HepG2 (cell line): Measurements from ENCODE around the gene ZDHHC14. TPM values are rescaled to one million over a fixed set of nuclear protein-coding genes. Genes with fewer than 3 reads are reported as not detected.

Experiments
- BCL3 ChIP-seq: sonication (generic); formaldehyde crosslinking; IDR thresholded peaks from 2 replicates; pipeline ENCODE4 v1.5.1; 2020; ENCODE audit warnings: mild to moderate bottlenecking, missing genetic modification reagents, moderate library complexity
- CC2D1A ChIP-seq: sonication (generic); formaldehyde crosslinking; IDR thresholded peaks from 2 replicates; pipeline ENCODE4 v1.8.1; 2023; ENCODE audit warnings: mild to moderate bottlenecking, missing genetic modification reagents
- CCDC6 ChIP-seq: sonication (generic); formaldehyde crosslinking; IDR thresholded peaks from 2 replicates; pipeline ENCODE4 v1.8.1; 2022; ENCODE audit warnings: mild to moderate bottlenecking, missing genetic modification reagents, moderate library complexity
- HDAC1 ChIP-seq: sonication (generic); formaldehyde crosslinking; IDR thresholded peaks from 2 replicates; pipeline ENCODE4 v1.5.1; 2020; ENCODE audit warnings: mild to moderate bottlenecking, missing genetic modification reagents
- HDAC2 ChIP-seq: sonication (generic); formaldehyde crosslinking; IDR thresholded peaks from 2 replicates; pipeline ENCODE4 v1.4.0; 2020; ENCODE audit warnings: missing genetic modification reagents
- JARID2 ChIP-seq: sonication (generic); formaldehyde crosslinking; IDR thresholded peaks from 2 replicates; pipeline ENCODE4 v1.8.1; 2023; ENCODE audit warnings: missing genetic modification reagents, inconsistent platforms; ENCODE audit not compliant: insufficient replicate concordance
- JUND ChIP-seq: sonication (generic); formaldehyde crosslinking; IDR thresholded peaks from 2 replicates; pipeline ENCODE4 v1.8.0; 2022; ENCODE audit warnings: mild to moderate bottlenecking, missing genetic modification reagents
- PHF5A ChIP-seq: IDR thresholded peaks from one replicate; pipeline ENCODE4 v1.6.1; 2018; ENCODE audit warnings: low read depth, missing genetic modification reagents; ENCODE audit not compliant: unreplicated experiment
- RFXAP ChIP-seq: sonication (generic); formaldehyde crosslinking; IDR thresholded peaks from 2 replicates; pipeline ENCODE4 v1.4.0; 2020; ENCODE audit warnings: missing genetic modification reagents, borderline replicate concordance
- TRIM22 ChIP-seq: fragments of 450-650 bp; IDR thresholded peaks from 2 replicates; pipeline ENCODE4 v1.6.1; 2017
- ZBTB38 ChIP-seq: sonication (generic); formaldehyde crosslinking; IDR thresholded peaks from 2 replicates; pipeline ENCODE4 v1.5.1; 2020; ENCODE audit warnings: mild to moderate bottlenecking, missing genetic modification reagents
- ZFAT ChIP-seq: sonication (generic); formaldehyde crosslinking; conservative IDR thresholded peaks from 2 replicates; pipeline ENCODE4 v1.8.1; 2023; ENCODE audit warnings: missing genetic modification reagents, inconsistent platforms
- ZFP90 ChIP-seq: sonication (generic); formaldehyde crosslinking; IDR thresholded peaks from 2 replicates; pipeline ENCODE4 v1.8.0; 2022; ENCODE audit warnings: missing genetic modification reagents, mild to moderate bottlenecking, inconsistent platforms, borderline replicate concordance
- ZNF124 ChIP-seq: sonication (generic); formaldehyde crosslinking; IDR thresholded peaks from 2 replicates; pipeline ENCODE4 v1.4.0; 2020; ENCODE audit warnings: missing genetic modification reagents
- ZNF230 ChIP-seq: sonication (generic); formaldehyde crosslinking; IDR thresholded peaks from 2 replicates; pipeline ENCODE4 v1.4.0; 2020; ENCODE audit warnings: mild to moderate bottlenecking, missing genetic modification reagents
- ZNF3 ChIP-seq: IDR thresholded peaks from 2 replicates; pipeline ENCODE4 v1.7.0; 2017; ENCODE audit warnings: inconsistent platforms
- ZNF317 ChIP-seq: sonication (generic); formaldehyde crosslinking; IDR thresholded peaks from 2 replicates; pipeline ENCODE4 v1.5.0; 2020; ENCODE audit warnings: mild to moderate bottlenecking, missing genetic modification reagents
- ZNF329 ChIP-seq: sonication (generic); formaldehyde crosslinking; IDR thresholded peaks from 2 replicates; pipeline ENCODE4 v1.9.0; 2021; ENCODE audit warnings: low read depth, mild to moderate bottlenecking, missing genetic modification reagents
- ZNF550 ChIP-seq: sonication (generic); formaldehyde crosslinking; IDR thresholded peaks from 2 replicates; pipeline ENCODE4 v1.4.0; 2020; ENCODE audit warnings: mild to moderate bottlenecking, missing genetic modification reagents, borderline replicate concordance
- ZNF563 ChIP-seq: sonication (generic); formaldehyde crosslinking; IDR thresholded peaks from 2 replicates; pipeline ENCODE4 v1.8.0; 2022; ENCODE audit warnings: mild to moderate bottlenecking, moderate library complexity, missing genetic modification reagents
- ZNF569 ChIP-seq: sonication (generic); formaldehyde crosslinking; IDR thresholded peaks from 2 replicates; pipeline ENCODE4 v1.5.0; 2020; ENCODE audit warnings: mild to moderate bottlenecking, missing genetic modification reagents, moderate library complexity, borderline replicate concordance
- ZNF570 ChIP-seq: sonication (generic); formaldehyde crosslinking; IDR thresholded peaks from 2 replicates; pipeline ENCODE4 v1.4.0; 2020; ENCODE audit warnings: mild to moderate bottlenecking, missing genetic modification reagents, borderline replicate concordance
- ZNF746 ChIP-seq: sonication (generic); formaldehyde crosslinking; IDR thresholded peaks from 2 replicates; pipeline ENCODE4 v1.8.0; 2022; ENCODE audit warnings: mild to moderate bottlenecking, missing genetic modification reagents
- ZNF75D ChIP-seq: sonication (generic); formaldehyde crosslinking; IDR thresholded peaks from 2 replicates; pipeline ENCODE4 v1.8.1; 2023; ENCODE audit warnings: missing genetic modification reagents, mild to moderate bottlenecking, borderline replicate concordance
- polyA plus RNA-seq, 8 experiments: library from polyadenylated mRNA; depleted of rRNA in 3 of 8; stranded (reverse) in 7 of 8; unstranded in 1 of 8; fragments of >200 nt; fragmentation: Illumina TruSeq in 4 of 8; extraction: Trizol in 4 of 8; gene quantifications; 2 replicates each; pipeline versions ENCODE4 v1.2.1 to v1.2.3, GENCODE V29; 2011 to 2016; ENCODE audit warnings: low read depth in 4 of 8, missing spikeins in 1 of 8, mixed read lengths in 1 of 8; ENCODE audit not compliant: insufficient read depth in 1 of 8
- total RNA-seq, 5 experiments: library from RNA; depleted of rRNA; stranded (reverse); fragments of >200 nt; fragmentation: Illumina TruSeq; extraction: Trizol; gene quantifications; 2 replicates each; pipeline ENCODE4 v1.2.3, GENCODE V29; 2016; ENCODE audit warnings: low read depth in 1 of 5
- TF ChIP-seq, protein P1 (sequence below): sonication (generic); formaldehyde crosslinking; IDR thresholded peaks from 2 replicates; pipeline ENCODE4 v1.5.0; 2020; ENCODE audit warnings: missing genetic modification reagents
- TF ChIP-seq, protein P2 (sequence below): sonication (generic); formaldehyde crosslinking; IDR thresholded peaks from 2 replicates; pipeline ENCODE4 v1.4.0; 2020; ENCODE audit warnings: missing genetic modification reagents, mild to moderate bottlenecking, borderline replicate concordance

The ZDHHC14 gene
- total and polyA plus RNA-seq, 2 of the 13 experiments (the other 11 are each of a cell fraction or from before 2014, with no cell fraction given) = 3.7 to 9.5 TPM

GRCh38 chr6:157514659-157515496 lies 133.9 kb downstream of the ZDHHC14 start (continued):
- TF ChIP-seq, protein P1, sequence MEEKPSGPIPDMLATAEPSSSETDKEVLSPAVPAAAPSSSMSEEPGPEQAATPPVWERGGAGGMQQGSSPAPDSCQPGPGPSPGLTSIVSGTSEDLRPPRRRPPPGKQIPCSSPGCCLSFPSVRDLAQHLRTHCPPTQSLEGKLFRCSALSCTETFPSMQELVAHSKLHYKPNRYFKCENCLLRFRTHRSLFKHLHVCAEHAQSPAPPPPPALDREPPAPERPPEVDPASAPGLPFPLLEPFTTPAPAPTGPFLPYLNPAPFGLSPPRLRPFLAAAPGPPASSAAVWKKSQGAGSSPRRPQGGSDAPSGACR (CRISPR knock-in tag) = no peak
- TF ChIP-seq HDAC2 (peak; percentile 35; the same call in 1 of the 2 replicates), ZNF569 (CRISPR knock-in tag) (no peak), BCL3 (CRISPR knock-in tag) (no peak), ZNF563 (CRISPR knock-in tag) (no peak), ZNF124 (CRISPR knock-in tag) (no peak), ZNF317 (CRISPR knock-in tag) (no peak), ZNF329 (CRISPR knock-in tag) (no peak), ZFAT (no peak), ZNF746 (no peak), PHF5A (CRISPR knock-in tag) (no peak), ZBTB38 (CRISPR knock-in tag) (peak; percentile 96), ZNF75D (CRISPR knock-in tag) (no peak), ZNF230 (CRISPR knock-in tag) (no peak), ZNF3 (CRISPR knock-in tag) (no peak), JARID2 (CRISPR knock-in tag) (no peak), ZNF550 (CRISPR knock-in tag) (no peak), JUND (CRISPR knock-in tag) (peak; percentile 75), CCDC6 (CRISPR knock-in tag) (peak; percentile 65; the same call in 1 of the 2 replicates), TRIM22 (no peak), ZFP90 (CRISPR knock-in tag) (no peak), RFXAP (CRISPR knock-in tag) (no peak), HDAC1 (CRISPR knock-in tag) (no peak; the same call in 1 of the 2 replicates), CC2D1A (CRISPR knock-in tag) (no peak), ZNF570 (CRISPR knock-in tag) (no peak)
- TF ChIP-seq, protein P2, sequence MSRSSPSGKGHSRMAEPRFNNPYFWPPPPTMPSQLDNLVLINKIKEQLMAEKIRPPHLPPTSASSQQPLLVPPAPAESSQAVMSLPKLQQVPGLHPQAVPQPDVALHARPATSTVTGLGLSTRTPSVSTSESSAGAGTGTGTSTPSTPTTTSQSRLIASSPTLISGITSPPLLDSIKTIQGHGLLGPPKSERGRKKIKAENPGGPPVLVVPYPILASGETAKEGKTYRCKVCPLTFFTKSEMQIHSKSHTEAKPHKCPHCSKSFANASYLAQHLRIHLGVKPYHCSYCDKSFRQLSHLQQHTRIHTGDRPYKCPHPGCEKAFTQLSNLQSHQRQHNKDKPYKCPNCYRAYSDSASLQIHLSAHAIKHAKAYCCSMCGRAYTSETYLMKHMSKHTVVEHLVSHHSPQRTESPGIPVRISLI (CRISPR knock-in tag) = no peak
